ENCODE results near the gene CDH4.

The CDH4 gene

GRCh38 chr20:61989741-61990140 lies 737.7 kb downstream of the CDH4 start:
- H3K4me3 ChIP-seq (ENCODE audit: extremely low read depth, insufficient read depth, low read length, poor library complexity, severe bottlenecking), result no peak overlapping the region
- whole genome bisulfite sequencing, 2 experiments (ENCODE audit: insufficient coverage in 2 of 2), result 92 to 96% methylated on average over 11 to 14 of the region's 14 CpGs
- H3K36me3 ChIP-seq (ENCODE audit: control insufficient read depth, insufficient read depth, low read length), result peaks cover 81% of the 10 kb centered on the region
- H3K9me3 ChIP-seq (ENCODE audit: control insufficient read depth, low read length), result peaks cover 15% of the 10 kb centered on the region
- no peak overlapping the region for H3K27ac ChIP-seq (ENCODE audit: low read depth, low read length, severe bottlenecking)
- H3K4me1 ChIP-seq (ENCODE audit: control insufficient read depth, insufficient read depth, low read length, poor library complexity, severe bottlenecking), result no peaks in the 10 kb centered on the region

Measured in mesodermal cell (in vitro differentiated cells).